Stimulated activated naive CD4-positive, alpha-beta T cell (primary cell): ENCODE data around the gene KRTAP5-6.
"Not testable (repeated sequence)": the region's sequence is repeated elsewhere in the genome, so short reads cannot be mapped to it uniquely, and the experiment has no call there.

Source experiments
- DNase-seq, 6 experiments: peaks; one replicate each; lab custom pipeline; 2025; lab: John Stamatoyannopoulos, UW

Gene KRTAP5-6

GRCh38 chr11:1683904-1684572 lies 13.0 kb upstream of the KRTAP5-6 start:
- DNase-seq, result not testable (repeated sequence)

DNA sequence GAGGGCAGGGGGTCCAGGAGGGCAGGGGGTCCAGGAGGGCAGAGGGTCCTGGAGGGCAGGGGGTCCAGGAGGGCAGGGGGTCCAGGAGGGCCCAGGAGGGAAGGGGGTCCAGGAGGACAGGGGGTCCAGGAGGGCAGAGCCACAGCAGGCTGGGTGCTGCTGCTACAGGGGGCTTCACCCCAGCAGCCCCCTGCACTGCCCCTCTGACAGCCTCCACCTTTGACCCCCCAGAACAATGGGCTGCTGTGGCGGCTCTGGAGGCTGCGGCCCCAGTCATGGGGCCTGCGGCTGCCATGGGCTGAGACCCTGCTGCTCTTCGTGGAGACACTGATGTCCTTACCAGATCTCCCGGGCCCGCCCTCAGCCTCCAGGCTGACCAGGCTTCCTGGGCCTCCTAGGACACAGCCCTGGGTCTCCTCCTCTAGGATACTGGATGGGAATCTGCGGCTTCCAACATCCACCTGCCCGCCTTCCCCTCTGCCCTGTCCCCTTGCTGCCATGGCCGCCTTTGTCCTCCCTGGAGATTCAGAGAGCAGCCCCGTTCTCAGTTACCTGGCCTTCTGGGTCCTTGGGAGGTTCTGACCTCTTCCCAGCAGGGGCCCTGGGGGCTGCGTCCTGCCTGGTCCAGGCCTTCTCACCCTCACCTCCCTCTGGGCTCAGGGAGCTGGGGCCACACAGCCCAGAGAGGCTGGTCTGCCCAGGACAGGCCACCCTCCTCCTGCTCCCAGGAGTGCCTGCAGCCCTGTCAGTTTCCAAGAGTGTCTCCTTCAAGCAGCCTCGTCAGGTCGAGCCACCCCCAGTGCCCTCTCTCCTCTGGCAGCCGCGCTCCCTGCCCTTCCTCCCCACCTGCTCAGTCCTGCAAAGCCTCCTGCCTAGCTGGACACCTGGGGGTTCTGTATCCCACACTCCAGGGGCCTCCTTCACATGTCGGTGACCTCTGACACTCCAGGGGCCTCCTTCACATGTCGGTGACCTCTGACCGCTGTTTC lies 11.8 kb upstream of the KRTAP5-6 start:
- not testable (repeated sequence) for DNase-seq

DNA sequence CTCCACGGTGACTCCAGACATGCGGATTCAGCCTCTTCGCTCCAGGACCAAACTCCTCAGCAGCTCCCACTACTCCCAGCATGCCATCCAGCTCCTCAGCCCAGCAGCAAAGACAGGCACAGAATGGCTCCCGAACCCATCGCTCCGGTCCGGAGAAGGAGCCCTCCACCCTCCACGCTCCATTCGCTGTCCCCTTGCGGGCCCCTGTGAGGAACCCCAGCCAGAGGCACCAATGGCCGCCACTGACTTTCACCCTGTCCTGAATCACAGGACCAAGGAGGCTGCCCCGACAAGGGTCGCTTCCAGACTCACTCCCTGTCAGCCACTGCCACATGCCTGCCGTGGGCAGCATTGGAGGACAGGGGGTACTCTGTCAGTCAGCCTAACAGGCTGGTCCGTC lies 10.8 kb upstream of the KRTAP5-6 start:
- DNase-seq, result not testable (repeated sequence)

DNA sequence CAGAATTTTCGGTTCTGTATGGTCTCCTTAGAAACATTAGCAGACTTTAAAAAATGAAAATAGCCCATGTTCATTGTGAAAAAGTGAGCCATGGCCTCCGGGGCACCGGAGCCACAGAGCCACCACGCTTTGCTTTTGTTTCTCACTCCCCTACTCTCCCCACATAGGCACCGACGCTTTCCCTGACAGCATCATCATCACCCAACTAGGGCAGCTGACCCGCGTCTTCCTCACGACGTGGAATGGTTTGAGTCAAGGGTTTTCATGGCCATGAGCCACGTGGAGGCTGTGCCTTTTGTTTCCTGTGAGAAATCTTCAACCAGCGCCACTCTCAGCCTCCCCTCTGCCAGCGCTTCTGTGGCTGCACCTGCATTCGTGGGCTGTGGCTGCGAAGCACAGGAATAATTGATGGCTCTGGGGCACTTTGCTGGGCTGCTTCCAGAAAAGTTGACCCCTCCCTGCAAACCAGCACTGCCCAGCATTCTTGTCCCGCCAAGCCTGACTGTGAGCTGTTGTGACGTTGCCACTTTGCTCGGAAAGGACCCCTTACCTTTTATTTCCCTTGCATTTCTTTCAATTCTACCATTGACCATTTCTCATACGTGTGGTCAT lies 8.6 kb upstream of the KRTAP5-6 start:
- not testable (repeated sequence) for DNase-seq

GRCh38 chr11:1689250-1690166 lies 7.5 kb upstream of the KRTAP5-6 start:
- not testable (repeated sequence) for DNase-seq

DNA sequence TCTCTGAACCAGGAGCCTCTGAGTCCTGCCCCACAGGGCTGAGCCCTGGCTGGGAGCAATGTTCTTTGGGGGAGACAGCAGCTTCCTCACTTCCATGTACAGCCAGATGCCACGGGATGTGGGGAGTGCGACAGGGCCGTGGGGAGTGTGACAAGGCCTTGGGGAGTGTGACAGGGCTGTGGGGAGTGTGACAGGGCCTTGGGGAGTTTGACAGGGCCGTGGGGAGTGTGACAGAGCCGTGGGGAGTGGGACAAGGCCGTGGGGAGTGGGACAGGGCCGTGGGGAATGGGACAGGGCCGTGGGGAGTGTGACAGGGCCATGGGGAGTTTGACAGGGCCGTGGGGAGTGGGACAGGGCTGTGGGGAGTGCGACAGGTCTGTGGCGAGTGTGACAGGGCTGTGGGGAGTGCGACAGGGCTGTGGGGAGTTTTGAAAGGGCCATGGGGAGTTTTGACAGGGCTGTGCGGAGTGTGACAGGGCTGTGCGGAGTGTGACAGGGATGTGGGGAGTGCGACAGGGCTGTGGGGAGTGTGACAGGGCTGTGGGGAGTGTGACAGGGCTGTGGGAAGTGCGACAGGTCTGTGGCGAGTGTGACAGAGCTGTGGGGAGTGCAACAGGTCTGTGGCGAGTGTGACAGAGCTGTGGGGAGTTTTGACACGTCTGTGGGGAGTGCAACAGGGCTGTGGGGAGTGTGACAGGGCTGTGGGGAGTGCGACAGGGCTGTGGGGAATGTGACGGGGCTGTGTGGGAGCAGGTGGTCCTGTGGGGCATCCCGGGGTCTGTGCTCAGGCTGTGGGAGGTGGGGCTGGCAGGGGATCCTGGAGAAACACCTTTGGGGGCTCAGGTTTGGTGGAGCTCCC lies 6.6 kb upstream of the KRTAP5-6 start:
- no peak for DNase-seq

GRCh38 chr11:1691026-1691877 lies 5.7 kb upstream of the KRTAP5-6 start:
- DNase-seq, result no peak

- DNase-seq, result no peak
Observed at GRCh38 chr11:1691878-1692707, 4.9 kb upstream of the KRTAP5-6 start.

DNA sequence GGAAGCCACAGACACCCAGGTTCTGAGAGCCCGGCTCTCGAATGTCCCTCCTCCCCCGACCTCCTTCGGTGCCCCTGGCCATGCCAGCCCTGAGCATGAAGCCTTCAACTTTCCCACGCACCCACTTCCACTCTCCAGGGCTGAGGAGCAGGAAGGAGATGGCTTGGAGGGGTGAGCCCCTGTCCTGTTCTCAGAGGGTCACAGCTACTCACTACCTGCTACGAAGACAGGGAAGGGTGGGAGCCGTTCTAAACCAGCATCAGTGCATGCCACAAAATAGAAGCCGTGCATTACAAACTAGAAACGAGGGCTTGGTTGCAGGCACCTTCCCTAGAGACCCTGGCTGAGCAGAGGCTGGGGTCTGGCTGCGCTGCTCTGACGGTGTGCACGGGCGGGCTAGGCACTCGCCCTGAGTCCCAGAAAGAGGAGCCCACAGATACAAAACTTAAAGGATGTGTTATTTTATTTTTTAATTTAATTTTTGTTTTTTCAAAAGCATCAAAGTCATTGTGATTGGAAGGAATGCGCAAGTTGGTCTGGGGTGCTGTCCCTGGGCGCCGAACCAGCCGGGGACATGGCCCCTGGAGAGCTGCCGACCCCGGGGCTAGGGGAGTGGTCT lies 4.2 kb upstream of the KRTAP5-6 start:
- DNase-seq, result no peak

DNA sequence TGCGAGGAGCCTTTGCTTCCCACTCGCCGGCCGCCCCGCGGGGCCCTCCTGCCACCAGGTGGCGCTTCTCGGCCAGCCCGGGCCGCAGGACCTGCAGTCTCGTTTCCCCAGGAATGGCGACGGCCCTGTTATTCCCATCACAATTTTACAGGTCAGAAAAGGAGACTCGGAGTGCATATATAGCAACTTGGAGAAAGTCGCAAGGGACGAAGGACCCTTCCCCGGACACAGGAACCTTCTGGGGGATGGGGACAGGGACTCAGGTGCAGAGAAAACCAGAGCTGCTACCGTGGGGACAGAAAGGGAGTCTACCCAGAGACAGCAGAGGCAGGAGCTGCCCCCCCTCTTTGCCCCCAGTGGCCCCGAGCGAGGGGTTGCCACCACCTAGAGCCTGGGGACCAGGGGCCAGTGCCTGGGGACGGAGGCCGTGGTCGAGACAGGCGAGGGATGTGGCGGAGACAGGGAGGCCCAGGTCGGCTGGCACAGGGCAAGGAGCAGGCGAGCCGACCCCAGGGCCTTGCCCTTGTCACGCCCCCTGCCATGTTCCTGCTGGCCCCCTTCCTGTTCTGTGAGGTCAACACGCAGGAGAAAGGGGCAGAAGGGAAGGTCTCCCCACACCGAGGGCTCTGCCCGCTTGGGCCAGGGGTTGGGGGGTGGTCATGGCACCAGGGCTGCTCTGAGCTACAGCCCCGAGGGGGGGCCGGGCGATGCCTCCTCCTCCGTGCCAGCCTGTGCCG lies 3.5 kb upstream of the KRTAP5-6 start:
- DNase-seq, result peak; percentile 19 to 83 (median 67)

DNA sequence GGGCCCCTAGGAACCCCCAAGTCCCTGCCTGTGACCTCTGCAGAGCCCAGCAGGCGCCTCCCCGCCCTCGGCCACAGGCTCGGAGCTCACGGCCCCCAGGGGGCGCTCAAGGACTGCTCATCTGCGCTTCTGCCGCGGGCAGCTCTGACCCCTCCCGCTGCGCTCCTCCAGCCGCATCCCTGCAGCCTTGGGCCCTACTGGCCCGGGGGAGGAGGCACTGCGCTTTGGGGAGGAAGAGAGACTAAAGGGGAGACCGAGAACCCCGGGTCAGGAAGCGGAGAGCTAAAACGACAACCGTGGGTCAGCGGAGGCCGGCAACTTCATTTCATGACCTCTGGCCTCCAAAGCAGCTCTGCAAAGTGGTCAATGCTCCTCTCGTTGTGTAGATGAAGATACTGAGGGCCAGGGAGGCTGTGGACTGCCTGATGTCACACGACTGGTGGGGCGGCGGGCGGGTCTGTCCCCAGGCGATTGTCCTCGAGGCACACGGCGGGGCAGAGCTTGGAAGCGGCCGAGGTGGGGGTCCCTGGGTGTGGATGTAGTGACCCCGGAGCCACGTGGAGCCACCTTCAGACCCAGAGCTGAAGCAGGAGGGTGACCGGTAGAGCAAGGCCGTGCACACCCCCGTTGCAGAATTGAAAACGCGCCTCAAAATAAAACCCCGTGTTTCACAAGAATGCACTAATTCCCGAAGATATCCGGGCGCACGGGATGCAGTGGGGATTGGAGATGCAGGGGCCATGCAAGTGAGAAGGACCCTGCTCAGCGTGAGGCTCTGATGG lies 2.7 kb upstream of the KRTAP5-6 start:
- DNase-seq, result peak in 5 of 6 experiments; percentile 67 to 79 (median 69)

DNA sequence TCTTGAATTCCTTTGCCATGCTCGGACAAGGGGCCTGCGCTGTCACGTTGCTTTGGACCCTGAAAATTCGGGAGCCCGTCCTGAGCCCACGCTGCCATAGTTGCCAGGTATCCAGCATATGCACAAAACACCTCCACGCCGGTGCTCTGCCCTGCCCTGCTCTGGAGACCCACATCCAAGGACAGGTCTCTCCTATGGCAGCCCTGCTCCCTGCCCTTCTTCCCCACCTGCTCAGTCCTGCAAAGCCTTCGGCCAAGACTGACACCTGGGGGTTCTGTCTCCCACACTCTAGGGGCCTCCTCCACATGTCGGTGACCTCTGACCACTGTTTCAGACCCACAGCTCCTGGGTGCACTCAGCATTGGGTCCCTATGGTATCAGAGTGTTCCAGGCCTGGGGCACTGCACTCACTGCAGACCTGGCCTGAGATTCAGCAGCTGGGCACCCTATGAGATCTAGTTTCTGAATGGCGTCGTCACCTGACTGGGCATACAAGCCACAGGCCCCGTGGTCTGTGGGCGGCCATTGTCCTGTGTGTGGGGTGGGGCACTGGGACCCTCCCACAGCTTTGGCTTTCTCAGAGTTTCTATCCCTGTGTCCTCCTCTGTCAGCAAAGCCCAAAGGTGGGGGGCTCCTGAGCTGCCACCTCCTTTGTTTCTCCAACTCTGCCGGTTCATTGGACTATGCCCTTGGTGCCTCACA lies 2.0 kb upstream of the KRTAP5-6 start:
- no peak for DNase-seq

DNA sequence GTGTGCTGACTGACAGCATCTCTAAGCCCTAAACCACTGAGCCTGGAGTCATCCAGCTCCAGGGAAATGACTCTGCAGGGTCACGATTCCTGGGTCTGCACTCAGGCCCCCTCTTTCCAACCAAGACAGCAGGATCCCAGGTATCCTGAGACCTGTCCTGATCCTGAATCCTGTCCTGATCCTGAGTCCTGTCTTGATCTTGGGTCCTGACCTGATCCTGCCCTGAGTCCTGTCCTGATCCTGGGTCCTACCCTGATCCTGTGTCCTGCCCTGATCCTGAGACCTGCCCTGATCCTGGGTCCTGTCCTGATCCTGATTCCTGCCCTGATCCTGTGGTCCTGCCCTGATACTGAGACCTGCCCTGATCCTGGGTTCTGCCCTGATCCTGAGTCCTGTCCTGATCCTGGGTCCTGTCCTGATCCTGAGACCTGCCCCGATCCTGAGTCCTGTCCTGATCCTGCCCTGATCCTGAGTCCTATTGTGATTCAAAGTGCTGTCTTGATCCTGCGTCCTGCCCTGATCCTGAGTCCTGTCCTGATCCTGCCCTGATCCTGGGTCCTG lies 1.4 kb upstream of the KRTAP5-6 start:
- DNase-seq, result no peak

- DNase-seq, result no peak
Observed at GRCh38 chr11:1699771-1700170, 2.8 kb downstream of the KRTAP5-6 start.

GRCh38 chr11:1701091-1701807 lies 4.3 kb downstream of the KRTAP5-6 start:
- peak in 3 of 6 experiments; percentile 7 to 21 (median 8) for DNase-seq
